ENCODE measurements around the gene YLPM1.

DNA sequence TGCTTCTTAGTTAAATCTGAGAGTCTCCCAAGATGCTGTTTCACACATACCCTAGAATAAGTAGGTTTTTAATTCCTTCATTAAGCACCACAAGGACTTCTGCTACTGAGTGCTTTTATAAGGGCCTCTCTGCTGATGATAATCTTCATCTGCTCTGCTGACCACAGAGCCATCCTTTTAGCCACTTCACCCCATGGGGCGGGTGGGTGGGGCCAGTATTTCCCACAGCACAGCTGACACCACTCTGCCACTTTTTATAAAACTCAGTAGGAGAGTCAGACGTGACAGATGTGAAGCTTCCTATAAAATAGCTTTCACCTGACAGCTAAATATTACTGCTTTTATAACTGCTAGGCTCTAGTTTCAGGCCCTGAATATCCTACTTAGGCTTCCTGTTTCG, 29.9 kb upstream of the YLPM1 start:
- TF ChIP-seq, protein P1, sequence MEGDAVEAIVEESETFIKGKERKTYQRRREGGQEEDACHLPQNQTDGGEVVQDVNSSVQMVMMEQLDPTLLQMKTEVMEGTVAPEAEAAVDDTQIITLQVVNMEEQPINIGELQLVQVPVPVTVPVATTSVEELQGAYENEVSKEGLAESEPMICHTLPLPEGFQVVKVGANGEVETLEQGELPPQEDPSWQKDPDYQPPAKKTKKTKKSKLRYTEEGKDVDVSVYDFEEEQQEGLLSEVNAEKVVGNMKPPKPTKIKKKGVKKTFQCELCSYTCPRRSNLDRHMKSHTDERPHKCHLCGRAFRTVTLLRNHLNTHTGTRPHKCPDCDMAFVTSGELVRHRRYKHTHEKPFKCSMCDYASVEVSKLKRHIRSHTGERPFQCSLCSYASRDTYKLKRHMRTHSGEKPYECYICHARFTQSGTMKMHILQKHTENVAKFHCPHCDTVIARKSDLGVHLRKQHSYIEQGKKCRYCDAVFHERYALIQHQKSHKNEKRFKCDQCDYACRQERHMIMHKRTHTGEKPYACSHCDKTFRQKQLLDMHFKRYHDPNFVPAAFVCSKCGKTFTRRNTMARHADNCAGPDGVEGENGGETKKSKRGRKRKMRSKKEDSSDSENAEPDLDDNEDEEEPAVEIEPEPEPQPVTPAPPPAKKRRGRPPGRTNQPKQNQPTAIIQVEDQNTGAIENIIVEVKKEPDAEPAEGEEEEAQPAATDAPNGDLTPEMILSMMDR (IDR thresholded peaks at IDR 0.05): no peak
- TF ChIP-seq ZFX (IDR thresholded peaks at IDR 0.05; ENCODE audit: borderline replicate concordance): no peak

All from 22Rv1 (cell line).